ENCODE data around the gene STRBP.

DNA sequence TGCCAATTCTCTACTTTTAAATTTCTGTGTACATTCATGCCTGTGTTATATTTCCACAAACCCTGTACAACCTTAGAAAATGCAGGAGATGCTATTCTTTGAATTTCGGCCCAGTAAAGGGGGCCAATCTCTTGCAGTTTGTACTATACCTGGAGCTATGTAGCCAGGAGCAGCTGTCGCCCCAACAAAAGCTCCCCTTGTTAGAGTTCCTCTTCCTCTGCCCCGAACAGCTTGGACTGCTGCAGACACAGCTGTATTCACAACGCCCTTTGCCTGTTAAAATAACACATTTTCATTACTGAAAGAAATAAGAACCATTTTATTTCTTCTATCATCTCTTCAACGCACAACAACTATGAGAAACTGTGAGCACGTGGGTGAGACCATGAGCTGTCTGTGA, 135.7 kb downstream of the STRBP start:
- TF ChIP-seq FOXJ3 (CRISPR knock-in tag; IDR thresholded peaks at IDR 0.05; ENCODE audit: borderline replicate concordance) (no peak), ZNF121 (CRISPR knock-in tag; IDR thresholded peaks at IDR 0.05) (no peak)
- TF ChIP-seq, protein P1, sequence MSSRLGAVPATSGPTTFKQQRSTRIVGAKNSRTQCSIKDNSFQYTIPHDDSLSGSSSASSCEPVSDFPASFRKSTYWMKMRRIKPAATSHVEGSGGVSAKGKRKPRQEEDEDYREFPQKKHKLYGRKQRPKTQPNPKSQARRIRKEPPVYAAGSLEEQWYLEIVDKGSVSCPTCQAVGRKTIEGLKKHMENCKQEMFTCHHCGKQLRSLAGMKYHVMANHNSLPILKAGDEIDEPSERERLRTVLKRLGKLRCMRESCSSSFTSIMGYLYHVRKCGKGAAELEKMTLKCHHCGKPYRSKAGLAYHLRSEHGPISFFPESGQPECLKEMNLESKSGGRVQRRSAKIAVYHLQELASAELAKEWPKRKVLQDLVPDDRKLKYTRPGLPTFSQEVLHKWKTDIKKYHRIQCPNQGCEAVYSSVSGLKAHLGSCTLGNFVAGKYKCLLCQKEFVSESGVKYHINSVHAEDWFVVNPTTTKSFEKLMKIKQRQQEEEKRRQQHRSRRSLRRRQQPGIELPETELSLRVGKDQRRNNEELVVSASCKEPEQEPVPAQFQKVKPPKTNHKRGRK (CRISPR knock-in tag; IDR thresholded peaks at IDR 0.05; ENCODE audit: borderline replicate concordance): no peak
